Measurements from ENCODE around the gene PDE10A. TPM values are rescaled to one million over a fixed set of nuclear protein-coding genes. Genes with fewer than 3 reads are reported as not detected.

Gene PDE10A
- total and polyA plus RNA-seq, 2 of the 13 experiments (the other 11 are each of a cell fraction or from before 2014, with no cell fraction given), result not detected

DNA sequence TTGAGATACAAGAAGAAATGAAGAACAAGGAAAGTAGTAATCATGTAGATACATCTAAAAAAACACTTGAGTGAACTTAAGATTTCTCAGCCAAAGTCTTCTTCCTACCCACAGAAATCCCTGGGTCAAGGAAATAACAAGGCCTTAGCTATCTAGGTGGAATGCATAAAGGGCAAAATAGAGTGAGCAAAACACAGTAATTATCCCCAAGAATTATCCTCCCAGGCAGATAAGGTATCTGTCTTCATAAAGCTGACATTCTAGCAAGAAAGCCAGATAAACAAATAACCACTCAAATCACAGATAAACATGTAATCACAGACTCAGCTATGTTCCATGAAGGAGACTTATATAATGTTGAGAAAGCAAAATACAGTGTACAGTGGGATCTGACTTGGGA is 216.7 kb downstream of the PDE10A start:
- FAIRE-seq (no peak), DNase-seq (ENCODE audit: low spot score) (no peak), ATAC-seq (no peak)
- Histone ChIP-seq H3K9ac (ENCODE audit: insufficient read depth, low read depth, low read length) (no peak overlapping the region), H3K4me1 (ENCODE audit: insufficient read depth, low read length) (no peaks in the 10 kb centered on the region), H4K20me1 (ENCODE audit: insufficient read depth, low read length) (no peaks in the 10 kb centered on the region), H3K4me3 (replicated peaks in 1 of 3; ENCODE audit: insufficient read depth in 1 of 3, low read depth in 2 of 3, low read length in 3 of 3) (no peak overlapping the region), H3K36me3 (replicated peaks in 1 of 2; ENCODE audit: control insufficient read depth in 1 of 2, insufficient read depth in 2 of 2, low read length in 2 of 2) (no peaks in the 10 kb centered on the region), H3K79me2 (ENCODE audit: insufficient read depth, low read length) (no peaks in the 10 kb centered on the region), H3K27ac (ENCODE audit: extremely low read length, insufficient read depth, low read length) (no peak overlapping the region), H3K9me3 (ENCODE audit: low read length) (peaks cover 12% of the 10 kb centered on the region), H3K27me3 (ENCODE audit: control insufficient read depth in 1 of 2, insufficient read depth in 2 of 2, low read length in 2 of 2) (peaks cover 0 to 2% of the 10 kb centered on the region in 2 experiments; a peak in 1 of 5 replicates), H3K4me2 (ENCODE audit: low read depth, low read length) (no peak overlapping the region), H2AFZ (ENCODE audit: low read length) (no peak overlapping the region)
- in situ Hi-C loops (cut with HindIII; ENCODE audit: extremely low pct_ligation_motif_present, low pct_unique_long_range_greater_than_20kb) (no loop called here), intact Hi-C loops (cut with micrococcal nuclease; ENCODE audit: unreplicated experiment) (no loop called here)
- ChIA-PET POLR2A (no interaction called here), CTCF (ENCODE audit: low intra/inter-chr PET ratio, low total read pairs) (no interaction called here)
- TF ChIP-seq, protein P1, sequence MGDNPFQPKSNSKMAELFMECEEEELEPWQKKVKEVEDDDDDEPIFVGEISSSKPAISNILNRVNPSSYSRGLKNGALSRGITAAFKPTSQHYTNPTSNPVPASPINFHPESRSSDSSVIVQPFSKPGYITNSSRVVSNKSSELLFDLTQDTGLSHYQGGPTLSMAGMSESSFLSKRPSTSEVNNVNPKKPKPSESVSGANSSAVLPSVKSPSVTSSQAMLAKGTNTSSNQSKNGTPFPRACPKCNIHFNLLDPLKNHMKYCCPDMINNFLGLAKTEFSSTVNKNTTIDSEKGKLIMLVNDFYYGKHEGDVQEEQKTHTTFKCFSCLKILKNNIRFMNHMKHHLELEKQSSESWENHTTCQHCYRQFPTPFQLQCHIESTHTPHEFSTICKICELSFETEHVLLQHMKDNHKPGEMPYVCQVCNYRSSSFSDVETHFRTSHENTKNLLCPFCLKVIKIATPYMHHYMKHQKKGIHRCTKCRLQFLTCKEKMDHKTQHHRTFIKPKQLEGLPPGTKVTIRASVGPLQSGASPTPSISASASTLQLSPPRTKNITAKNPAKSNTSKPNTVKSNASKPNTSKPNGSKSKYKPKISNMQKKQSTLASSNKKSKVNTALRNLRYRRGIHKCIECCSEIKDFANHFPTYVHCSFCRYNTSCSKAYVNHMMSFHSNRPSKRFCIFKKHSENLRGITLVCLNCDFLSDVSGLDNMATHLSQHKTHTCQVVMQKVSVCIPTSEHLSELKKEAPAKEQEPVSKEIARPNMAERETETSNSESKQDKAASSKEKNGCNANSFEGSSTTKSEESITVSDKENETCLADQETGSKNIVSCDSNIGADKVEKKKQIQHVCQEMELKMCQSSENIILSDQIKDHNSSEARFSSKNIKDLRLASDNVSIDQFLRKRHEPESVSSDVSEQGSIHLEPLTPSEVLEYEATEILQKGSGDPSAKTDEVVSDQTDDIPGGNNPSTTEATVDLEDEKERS (CRISPR knock-in tag; IDR thresholded peaks at IDR 0.05), result no peak
- TF ChIP-seq ZFY (CRISPR knock-in tag; IDR thresholded peaks at IDR 0.05), result no peak
- TF ChIP-seq ZEB1 (IDR thresholded peaks at IDR 0.05; ENCODE audit: insufficient replicate concordance, low read depth), result no peak
- TF ChIP-seq ZMYM2 (CRISPR knock-in tag; IDR thresholded peaks at IDR 0.05), result no peak
- TF ChIP-seq FOXA1 (IDR thresholded peaks at IDR 0.05), result no peak
- no peak for TF ChIP-seq FOXA1 (CRISPR knock-in tag; IDR thresholded peaks at IDR 0.05)
- TF ChIP-seq ZNF607 (CRISPR knock-in tag; IDR thresholded peaks at IDR 0.05; ENCODE audit: borderline replicate concordance), result no peak
- no peak for TF ChIP-seq NFE2L2 (IDR thresholded peaks at IDR 0.05; ENCODE audit: low read length)
- no peak for TF ChIP-seq CENPX (CRISPR knock-in tag; IDR thresholded peaks at IDR 0.05)
- TF ChIP-seq, protein P2, sequence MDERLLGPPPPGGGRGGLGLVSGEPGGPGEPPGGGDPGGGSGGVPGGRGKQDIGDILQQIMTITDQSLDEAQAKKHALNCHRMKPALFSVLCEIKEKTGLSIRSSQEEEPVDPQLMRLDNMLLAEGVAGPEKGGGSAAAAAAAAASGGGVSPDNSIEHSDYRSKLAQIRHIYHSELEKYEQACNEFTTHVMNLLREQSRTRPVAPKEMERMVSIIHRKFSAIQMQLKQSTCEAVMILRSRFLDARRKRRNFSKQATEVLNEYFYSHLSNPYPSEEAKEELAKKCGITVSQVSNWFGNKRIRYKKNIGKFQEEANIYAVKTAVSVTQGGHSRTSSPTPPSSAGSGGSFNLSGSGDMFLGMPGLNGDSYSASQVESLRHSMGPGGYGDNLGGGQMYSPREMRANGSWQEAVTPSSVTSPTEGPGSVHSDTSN (CRISPR knock-in tag; IDR thresholded peaks at IDR 0.05), result no peak
- no peak for TF ChIP-seq ZNF101 (CRISPR knock-in tag; IDR thresholded peaks at IDR 0.05; ENCODE audit: borderline replicate concordance, low read depth)
- TF ChIP-seq ASH2L (IDR thresholded peaks at IDR 0.05; ENCODE audit: insufficient read length, low read depth, low read length), result no peak
- no TSS peak for BruUV-seq (replicated peaks)

Data from HepG2 (cell line).